GM23248 (cell line): ENCODE measurements around the gene RAB11A.

ENCODE experiments used
- EZH2 ChIP-seq: fragments of 200-600 bp; sonication (generic); IDR thresholded peaks from 2 replicates; pipeline ENCODE4 v1.6.1; 2018; ENCODE audit warnings: antibody characterized with exemption, mild to moderate bottlenecking; ENCODE audit not compliant: insufficient read depth, poor library complexity, severe bottlenecking
- EZH2phosphoT487 ChIP-seq: fragments of 200-600 bp; sonication (generic); IDR thresholded peaks from 2 replicates; pipeline ENCODE4 v1.6.1; 2018; ENCODE audit warnings: antibody characterized with exemption, moderate library complexity, mild to moderate bottlenecking, low read depth; ENCODE audit not compliant: insufficient read depth

DNA sequence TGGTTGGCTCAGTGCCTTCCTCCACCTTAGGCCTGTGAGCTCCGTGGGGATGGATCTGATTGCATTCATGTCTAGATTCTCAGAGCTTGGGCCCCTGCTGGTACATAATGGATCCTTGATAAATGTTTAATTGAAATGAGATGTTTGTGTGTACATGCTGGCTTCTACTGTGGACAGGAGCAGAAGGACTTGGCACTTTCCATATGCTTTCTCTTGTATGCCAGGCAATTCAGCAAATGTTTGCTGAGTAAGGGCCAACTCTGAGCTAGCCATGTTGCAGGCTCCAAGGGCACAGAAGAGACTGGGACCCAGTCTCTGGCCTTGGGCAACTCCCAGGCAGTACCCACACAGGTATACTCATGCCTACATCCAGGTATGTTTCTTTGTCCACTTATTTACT is 67.0 kb downstream of the RAB11A start:
- no peak for TF ChIP-seq EZH2phosphoT487
- no peak for TF ChIP-seq EZH2
